GM13977 (cell line): ENCODE measurements around the gene DMD.

ENCODE experiments used
- DNase-seq: peaks from one replicate; pipeline ENCODE4 v3.0.0; 2012; ENCODE audit warnings: low spot score
- CTCF ChIP-seq: IDR thresholded peaks from 2 replicates; pipeline ENCODE4 v1.5.1; 2012; ENCODE audit warnings: mild to moderate bottlenecking, control low read depth; ENCODE audit not compliant: insufficient read depth; ENCODE audit errors: extremely low read depth, missing control alignments
- in situ Hi-C: fragments of 300-500 bp; cut with MboI; formaldehyde crosslinking; loops from one replicate; pipeline ENCODE4 v1.12.0; 2022; ENCODE audit warnings: low sequenced_read_pairs, low pct_unique_long_range_greater_than_20kb, mixed read lengths, inconsistent platforms; ENCODE audit not compliant: unreplicated experiment

Gene DMD

GRCh38 chrX:32041181-32041580 is 1170.2 kb downstream of the DMD start:
- in situ Hi-C loops, result no loop called here
- DNase-seq, result no peak
- no peak for TF ChIP-seq CTCF

DNA sequence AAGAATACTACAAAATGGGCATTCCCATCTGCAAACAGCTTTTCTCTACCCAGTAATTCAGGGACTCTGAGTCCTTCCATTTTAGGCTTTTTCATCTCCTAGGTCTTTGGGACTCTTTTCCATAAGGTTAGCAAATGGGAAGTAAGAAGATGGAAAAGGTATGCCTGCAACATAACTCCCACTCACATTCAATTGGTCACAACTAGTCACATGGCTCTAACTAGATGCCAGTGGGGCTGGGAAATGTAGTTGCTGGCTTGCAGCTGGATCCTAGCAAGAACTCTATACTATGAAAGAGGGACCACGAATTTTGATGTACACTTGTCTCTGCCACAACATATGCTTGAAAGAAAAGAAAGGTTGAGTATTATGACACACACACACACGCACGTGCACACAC is 1184.6 kb downstream of the DMD start:
- no peak for DNase-seq
- TF ChIP-seq CTCF, result no peak
- in situ Hi-C loops, result no loop called here

DNA sequence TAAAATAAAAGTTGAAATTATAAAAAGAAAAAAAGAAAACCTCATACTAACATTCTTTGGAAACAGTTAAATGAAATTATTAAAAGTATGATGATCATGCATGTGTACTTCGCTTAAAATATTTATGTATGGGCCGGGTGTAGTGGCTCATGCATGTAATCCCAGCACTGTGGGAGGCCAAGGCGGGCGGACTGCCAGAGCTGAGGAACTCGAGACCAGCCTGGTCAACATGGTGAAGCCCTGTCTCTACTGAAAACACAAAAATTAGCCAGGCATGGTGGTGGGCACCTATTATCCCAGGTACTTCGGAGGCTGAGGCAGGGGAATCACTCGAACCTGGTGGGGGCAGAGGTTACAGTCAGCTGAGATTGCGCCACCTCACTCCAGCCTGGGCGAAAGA is 1187.3 kb downstream of the DMD start:
- no peak for TF ChIP-seq CTCF
- in situ Hi-C loops, result no loop called here
- DNase-seq, result no peak

- in situ Hi-C loops, result no loop called here
- TF ChIP-seq CTCF, result no peak
- DNase-seq, result no peak
These were observed 1195.2 kb downstream of the DMD start for GRCh38 chrX:32016195-32016594.

DNA sequence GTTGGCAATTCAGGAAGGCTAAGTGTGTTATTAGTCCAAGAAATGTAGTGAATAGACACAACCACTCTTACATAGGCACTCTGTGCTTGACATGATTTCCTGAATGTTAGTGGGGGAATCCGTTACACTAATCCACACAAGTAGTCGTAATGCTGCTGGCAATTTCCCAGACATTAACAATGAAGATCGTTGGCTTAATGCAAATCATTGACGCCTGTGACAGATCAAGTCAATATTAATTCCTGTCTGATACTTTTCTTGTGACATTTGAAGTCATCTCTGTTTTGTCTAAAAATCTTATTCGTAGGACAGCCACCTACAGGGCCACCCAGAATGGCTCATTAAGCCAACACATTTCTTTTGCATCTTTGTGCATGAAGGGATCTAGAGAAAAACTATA is 1200.4 kb downstream of the DMD start:
- TF ChIP-seq CTCF, result no peak
- in situ Hi-C loops, result no loop called here
- DNase-seq, result no peak

- in situ Hi-C loops, result no loop called here
- no peak for DNase-seq
- no peak for TF ChIP-seq CTCF
These were observed 1201.1 kb downstream of the DMD start for GRCh38 chrX:32010212-32010611.

GRCh38 chrX:31993637-31994036 is 1217.7 kb downstream of the DMD start:
- in situ Hi-C loops, result no loop called here
- no peak for TF ChIP-seq CTCF
- no peak for DNase-seq
